Stimulated activated CD8-positive, alpha-beta memory T cell treated with anti-CD3 and anti-CD28 coated beads, Interleukin-4, amount 100 ng/mL, for 4 hours (primary cell): ENCODE data around the gene CFAP73.
A peak's percentile ranks its signal among the peaks of the same experiment; 100 is the strongest.

Experiments
- DNase-seq, 2 donors: peaks; one replicate each; pipeline ENCODE4 v3.0.0-alpha.2; 2020; ENCODE audit warnings: low read depth in 2 of 2, low spot score in 1 of 2

Gene CFAP73

DNA sequence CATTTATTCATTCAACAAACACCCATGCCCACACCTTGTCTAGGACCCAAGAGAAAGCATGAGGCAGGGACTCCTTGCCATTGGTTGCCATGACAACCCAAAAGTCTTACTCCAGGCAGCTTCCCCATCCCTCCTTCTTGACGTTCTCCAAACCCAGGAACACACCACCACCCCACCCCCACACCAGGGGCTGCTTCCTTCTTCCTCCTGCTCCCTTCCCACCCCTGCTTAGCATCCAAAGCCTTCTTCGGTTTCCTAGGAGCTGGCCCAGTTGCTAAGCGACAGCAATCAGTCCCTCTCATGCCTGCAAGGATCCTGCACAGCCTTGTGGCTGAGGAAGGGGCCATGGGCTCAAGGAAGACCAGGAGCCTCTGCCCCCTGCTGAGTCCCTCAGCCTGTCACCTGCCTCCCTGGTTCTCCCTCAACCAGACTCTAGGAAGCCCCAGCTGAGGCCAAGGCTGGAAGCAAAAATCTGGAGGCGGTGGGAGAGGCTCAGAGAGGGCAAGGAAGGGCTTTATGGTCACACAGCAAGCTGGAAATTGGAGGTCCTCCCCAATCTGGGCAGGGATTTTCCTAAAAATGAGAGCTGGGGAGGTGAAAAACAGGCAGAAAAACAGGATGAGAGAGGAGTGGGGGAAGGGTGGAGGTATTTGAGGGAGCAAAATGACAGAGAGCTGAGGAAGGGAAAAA, 29.4 kb upstream of the CFAP73 start:
- DNase-seq, result no peak

DNA sequence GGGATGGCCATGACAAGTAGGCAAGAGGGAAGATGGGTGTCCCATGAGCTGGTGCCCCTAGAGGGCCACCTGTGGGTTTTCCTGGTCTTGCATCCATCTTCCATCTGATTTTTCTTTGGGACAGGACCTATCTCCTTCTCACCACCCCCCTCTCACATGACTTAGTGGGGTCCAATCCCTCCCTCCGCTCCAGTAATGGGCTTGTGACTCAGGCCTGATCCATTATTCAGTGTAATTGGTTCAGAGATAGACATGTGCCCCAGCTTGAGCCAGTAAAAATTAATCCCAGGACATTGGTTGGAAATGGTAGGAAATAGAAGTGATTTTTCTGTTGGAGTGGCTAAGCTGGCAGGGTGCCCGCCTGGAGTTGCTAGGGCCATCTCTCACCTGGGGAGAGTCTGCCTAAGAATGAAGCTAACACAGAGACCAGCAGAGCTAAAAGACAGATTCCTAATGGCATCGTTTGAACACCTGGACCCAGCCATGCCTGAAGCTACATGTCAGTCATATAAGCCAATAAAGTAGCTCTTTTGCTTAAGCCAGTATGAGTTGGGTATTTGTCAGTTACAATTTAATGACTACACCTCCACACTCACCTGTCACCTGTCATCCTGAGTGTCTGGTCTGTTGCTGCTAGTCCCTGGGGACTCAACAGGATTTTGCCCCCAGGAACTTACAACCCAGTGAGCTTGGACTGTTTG, 28.7 kb upstream of the CFAP73 start:
- no peak for DNase-seq

DNA sequence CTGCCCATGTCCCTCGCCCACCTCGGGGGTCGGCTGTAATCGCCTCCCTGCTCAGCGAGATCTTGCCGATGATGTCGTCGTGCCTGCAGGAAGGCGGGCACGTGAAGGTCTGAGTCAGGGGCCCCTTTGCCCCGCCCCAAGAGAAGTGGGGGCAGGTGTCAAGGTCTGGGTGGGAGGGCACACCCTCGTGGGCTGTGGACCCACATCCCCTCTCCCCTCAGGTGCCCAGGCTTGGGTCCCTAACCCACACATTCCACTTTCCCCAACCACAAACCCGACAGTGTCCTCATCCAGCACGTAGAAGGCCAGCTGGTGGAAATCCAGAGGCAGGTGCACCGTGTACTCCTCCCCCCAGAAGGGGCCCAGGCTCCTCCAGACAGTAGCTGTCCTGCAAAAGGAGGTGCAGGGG, 21.7 kb upstream of the CFAP73 start:
- DNase-seq, result no peak

DNA sequence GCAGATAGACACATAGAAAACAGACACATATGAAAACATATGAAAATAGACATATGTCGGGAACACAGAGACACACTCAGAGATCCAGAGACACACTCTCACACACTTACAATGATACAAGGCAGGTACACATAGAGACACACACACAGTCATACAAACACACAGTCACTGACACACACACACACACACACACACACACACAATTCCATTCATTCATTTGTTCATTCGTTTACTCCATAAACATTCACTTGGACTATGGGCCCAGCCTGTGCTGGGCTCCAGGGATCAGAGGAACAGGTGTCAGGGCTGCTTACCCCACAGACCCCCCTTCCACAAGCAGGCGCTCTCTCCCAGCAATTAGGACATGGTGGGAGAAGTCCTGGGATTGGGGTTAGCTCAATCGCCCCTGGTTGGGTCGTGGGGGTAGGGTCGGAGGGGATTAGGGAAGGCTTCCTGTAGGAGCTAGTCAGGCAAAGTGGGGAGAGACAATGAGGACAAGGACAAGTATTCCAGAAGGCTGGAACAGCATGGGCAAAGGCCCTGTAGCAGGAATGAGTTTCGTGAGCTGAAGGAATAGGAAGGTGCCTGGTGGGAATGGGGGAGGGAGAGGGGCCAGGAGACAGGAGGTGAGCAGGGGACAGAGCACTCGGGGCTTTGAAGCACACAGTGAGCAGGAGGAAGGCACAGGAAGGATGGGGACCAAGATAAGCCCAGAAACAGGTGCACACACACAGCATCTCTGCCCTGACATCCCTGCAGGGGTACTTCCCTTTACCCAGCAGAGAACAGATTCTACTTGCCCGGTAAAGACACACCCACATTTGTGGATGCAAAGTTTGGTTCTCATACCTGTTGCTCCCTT, 20.5 kb upstream of the CFAP73 start:
- no peak for DNase-seq

DNA sequence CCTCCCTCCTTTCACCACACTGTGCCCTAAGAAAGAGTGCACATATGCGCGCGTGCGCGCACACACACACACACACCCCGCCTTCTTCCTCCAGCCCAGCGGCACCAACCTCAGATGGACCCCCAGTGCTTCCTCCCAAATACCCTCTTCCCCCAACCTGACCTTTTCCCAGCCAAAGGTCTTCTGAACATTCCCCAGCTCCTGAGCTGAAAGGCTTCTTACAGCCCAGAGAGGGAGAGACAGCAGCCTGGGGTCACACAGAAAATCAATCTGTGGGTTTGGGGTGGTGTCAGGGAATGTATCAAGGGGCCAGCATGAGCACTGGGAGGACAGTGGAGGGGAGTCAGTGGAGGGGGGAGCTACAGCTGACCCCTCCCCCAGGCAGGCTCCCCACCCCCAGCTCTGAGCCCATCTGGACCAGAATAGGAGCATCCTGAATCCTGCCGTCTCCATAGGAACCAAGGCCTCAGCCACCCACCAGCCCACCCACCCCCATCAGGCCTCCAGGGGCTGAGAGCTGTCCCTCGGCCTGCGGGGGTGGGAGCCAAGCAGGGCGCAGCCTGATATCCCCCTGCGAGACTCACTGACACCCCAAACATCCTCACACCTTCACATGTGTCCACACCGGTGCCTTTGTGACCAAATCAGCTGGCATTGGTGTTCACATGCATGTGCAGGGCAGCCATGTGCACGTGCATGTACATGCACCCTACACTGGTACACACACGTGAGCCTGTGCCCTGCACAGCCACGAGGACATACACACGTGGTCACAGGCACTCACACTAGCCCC, 19.7 kb upstream of the CFAP73 start:
- no peak for DNase-seq

DNA sequence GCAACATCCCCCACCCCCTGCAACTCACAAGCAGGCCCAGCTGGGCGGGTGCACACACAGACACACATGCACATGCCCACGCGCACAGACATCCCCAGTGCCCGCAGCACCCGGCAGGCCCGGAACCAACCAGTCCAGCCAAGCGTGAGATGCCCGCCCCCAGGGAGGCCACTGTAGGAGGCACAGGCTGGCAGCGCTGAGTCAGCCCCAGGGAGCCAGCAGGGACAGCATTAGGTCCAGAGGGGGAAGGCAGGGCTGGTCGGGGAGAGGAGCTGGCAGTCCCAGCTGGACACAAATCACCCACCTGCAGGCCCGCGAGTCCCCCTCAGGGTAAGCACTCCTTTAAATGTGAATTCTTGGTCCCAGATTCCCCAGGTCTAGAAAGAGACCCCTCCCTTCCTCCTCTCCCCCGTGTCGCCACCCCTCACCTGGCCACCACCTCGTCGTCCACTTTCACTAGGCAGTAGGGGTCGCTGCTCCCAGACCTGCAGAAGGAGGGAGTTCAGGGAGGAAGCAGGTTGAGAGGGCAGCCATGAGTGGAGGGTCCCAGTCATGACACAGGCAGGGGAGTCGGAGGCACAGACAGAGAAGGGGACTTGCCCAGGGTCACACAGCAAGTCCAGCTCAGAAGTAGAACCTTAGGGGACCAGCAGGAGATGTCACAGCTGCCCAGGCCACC, 18.9 kb upstream of the CFAP73 start:
- no peak for DNase-seq

DNA sequence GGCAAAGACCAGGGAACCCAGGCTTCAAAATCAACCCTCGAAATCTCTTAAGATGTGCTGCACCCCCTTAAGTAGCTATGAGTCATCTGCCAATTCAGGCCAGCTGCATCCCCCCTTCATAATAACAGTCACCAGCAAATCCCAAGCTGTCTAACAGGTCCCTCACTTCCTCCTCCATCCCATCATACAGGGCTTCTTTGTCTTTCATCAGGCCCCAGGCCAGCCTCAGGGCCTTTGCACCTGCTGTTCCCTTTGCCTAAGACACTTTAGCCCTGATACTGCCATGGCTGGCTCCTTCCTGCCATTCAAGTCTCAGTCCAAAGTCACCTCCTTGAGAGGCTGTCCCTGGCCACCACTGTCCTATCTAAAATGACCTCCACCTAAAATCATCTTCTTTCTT, 18.0 kb upstream of the CFAP73 start:
- DNase-seq, result no peak

DNA sequence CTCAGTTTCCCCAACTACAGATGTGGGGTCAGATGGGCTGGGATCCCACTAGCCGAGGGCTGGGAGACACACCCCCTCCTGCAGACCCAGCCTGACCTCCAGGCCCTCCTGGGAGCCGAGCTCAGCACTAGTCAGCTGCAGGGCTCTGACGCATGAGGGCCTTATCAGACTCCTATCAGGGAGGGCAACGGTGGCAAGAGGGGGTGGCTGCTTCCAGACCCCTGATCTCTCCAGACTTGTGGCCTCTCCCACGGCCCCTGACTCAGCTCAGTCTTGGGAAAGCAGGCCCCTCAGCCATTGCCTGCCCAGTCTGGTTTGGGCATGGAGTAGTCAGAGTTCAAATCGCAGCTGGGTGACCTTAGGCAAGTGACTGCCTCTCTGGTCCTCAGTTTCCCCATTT, 16.5 kb upstream of the CFAP73 start:
- DNase-seq, result no peak

DNA sequence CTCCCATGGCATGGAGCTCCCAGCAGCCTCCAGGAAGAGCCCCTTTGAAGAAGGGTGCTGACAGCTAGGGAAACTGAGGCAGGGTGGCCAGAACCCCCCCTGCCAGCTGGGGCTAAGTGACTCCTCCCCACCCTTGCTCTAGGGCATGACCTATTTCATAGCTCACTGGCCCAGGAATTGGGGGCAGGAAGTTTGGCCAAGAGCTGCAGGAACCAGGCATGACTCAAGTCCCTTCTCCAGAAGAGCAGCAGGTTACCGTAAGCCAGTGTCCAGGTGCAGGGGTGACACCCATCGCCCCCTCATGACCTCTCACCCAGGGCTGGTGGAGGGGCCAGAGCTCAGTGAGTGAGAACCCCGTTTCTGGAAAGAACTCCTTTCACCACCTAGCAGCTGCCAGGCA, 15.9 kb upstream of the CFAP73 start:
- no peak for DNase-seq

DNA sequence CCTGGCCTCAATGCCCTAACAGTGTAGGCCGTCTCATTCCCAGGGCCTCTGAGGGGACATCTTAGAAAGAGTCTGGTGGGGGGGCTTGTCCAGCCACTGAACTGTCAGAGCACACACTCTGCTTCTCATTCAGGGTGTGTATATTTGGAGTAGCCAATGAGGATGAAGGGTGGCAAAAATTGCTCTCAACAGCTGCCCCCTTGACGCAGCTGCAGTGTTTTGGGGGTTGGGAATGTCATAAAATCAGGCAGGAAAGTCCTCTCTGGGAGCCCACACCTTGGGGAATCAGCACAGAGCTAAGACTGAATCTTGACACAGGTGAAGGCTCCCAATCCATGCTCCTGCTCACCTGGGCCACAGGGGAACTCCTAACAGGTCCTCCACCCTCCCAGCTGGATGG, 15.5 kb upstream of the CFAP73 start:
- DNase-seq, result no peak

DNA sequence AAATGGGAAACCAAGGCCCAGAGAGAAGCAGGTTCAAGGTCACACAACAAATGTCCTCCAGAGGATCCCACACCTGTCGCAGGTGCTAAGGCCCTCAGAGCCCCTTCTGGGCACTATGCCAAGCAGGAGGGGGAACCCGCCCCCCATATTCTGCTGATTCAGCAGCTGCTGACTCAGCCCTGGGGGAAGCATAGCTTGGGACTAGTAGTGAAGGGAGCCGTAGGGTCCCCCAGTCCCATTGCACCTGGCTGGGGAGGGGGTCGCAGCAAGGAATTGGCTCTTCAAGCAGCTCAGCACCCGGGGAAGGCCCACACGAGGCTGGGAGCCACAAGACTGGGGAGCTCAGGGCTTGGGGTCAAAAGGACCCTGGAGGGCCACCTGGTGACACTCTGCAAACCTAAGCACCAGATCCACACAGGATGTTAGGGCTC, 15.0 kb upstream of the CFAP73 start:
- DNase-seq, result no peak

DNA sequence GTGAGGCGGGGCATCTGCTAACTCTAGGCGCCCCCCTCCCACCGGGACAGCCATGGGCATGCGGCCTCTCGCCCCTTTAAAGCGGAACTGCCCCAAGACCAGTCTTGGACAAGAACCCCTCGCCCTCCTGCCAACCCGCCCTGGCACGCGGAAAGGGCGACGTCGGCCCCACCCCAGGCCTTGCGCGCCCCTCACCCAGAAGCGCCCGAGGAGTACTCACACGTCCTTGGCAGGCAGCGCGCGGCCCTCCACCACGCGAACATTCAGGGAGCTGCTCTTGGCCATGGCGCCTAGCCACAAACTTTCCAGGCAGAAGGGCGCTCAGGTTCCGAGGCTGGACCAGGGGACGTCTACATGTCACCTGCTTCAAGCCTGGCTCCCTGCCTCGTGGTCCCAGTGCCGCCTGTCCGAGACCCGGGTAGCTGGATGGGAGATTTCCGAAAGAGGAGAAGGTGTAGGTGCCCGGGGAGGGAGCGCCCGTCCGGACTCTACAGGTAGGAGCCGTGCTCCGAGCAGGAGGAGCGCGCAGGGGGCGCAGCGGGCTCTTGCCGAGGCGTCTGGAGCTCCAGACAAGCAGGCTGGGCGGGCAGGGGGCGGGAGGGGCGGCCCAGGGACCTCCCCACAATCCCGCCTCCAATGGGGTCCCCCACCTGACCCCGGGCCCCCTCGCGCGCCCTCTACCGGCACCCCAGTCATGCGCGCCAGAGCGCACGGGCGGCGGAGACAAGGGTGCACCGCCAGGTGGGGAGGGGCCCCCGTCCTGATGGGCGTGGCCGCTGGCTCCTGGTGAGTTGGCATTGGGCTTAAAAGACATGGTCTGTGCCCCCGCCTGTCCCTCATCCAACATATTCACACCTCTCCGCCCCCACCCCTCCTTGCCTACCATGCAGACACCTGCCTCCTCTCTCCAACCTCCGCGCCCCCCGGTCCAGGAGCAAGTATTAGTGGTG, 14.1 kb upstream of the CFAP73 start, which contains the start of gene RASAL1:
Gene RASAL1, minus strand, starts transcription at position 584 of the 950 bp plus-strand sequence. Its CDS starts 299 bp downstream, at position 285.
- peak; percentile 33 to 36 for DNase-seq

DNA sequence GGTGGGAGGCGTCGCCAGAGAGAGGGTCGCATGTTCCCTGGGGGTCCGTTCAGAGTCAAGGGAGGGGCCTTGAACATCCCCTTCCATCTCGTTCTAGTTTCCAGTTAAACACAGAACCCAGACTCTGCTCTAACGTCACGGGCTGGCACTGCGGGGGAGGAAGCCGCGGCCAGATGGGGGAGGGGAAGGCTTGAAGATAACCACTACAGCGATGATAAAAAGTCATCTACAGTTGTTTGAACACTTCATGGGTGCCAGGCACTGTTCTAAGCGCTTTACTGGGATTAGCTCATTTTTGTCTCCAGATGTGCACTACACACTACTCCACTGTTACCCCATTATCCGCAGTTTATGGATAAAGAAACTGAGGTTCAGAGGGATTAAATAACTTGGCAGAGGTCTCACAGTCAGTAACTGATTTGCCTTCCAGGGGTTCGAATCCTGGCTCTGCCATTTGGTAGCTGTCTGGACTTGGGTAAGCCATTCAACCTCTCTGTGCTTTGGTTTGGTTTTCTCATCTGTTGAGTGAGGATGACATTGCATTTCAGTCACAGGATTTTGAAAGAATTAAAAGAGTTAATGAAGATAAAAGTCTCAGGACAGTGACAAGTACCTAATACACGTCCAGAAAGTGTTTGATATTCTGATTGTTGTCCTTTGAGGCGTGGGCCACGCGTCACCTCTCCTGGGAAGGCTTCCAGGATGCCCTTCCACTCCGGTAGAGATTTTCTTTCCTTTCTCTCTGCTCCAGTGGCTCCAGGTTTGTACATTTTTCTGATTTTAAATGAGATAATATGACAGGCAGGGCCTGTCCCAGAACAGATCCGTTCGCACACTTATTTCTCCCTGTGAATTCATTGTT, 13.2 kb upstream of the CFAP73 start:
- DNase-seq, result peak in 1 of 2 donors; percentile 33

DNA sequence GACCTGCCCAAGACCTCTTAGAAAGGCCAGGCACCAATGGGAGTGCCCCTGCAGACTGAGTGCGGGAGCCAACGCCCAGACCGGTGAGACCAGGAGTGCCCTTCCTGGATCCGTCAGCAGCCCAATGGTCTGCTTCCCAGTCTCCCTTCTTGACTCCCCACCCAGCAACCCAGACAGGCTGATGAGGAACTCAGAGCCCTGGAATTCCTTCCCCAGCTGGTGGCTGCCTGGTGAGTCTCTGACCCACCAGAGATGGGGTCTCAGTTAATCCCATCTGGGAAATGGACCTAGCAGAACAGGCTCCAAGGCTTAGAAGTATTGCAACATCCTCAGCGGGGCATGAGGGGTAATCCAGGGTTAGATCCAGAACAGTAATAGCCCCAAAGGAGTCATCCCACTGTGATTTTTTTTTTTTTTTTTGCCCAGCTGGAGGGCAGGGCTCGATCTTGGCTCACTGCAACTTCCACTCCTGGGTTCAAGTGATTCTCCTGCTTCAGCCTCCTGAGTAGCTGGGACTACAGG, 12.5 kb upstream of the CFAP73 start:
- no peak for DNase-seq

DNA sequence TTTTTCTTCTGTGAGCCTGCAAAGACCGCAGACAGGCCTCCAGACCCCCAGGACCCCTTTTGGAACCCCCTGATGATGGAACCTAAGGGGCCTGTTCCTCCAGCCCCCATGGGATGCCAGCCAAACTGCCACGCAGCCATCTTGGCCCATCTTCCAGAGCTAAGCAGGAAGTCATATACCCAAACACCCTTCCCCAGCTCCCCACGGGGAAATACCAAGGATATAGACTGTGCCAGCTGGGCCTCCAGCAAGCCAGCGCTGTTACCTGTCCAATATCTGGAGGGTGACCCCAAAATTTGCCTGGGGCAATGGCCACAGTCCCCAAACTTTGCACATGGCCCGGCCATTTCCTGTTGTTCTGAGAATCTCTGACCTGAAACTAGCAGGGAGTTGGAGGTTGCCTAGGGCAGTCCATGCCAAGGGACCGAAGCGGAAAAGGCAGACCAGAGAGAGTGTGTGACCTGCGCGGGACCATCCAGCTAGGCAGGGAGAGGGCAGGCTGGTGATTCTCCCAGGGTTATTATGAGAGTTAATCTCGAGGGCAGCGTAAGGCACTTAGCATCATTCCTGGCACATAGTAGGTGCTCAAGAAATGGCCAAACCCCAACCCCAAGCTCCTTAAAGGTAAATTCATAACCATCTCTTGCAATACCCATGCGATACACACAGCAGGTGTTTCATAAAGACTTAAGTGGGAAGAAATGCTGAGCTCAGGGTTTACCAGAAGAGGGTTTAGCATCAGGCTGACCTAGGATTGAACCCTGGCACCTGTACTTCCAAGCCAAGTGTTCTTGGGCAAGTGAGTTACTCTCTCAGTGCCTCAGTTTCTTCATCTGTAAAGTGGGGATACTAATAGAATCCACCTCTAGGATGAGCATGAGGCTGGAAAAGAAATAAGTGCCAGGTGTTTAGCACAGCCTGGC, 11.4 kb upstream of the CFAP73 start:
- no peak for DNase-seq

DNA sequence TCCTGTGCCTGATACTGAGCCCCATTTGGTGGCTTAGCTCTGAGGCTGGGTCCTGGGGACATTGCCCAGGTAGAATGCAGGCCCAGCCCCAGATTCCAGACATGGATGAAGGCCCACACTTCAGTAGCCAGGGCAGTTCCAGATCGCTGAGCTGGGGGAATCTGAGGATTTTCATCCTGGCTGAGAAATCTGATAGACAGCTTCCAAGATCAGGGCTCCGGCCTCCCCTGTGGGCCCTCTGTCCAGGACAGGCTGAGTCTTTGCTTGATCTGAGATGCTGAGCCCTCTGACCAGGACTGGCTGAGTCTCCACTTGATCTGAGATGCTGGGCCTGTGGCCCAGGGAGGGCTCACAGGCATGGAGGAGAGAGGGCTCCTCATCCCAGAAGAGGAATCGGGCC, 10.7 kb upstream of the CFAP73 start:
- no peak for DNase-seq

DNA sequence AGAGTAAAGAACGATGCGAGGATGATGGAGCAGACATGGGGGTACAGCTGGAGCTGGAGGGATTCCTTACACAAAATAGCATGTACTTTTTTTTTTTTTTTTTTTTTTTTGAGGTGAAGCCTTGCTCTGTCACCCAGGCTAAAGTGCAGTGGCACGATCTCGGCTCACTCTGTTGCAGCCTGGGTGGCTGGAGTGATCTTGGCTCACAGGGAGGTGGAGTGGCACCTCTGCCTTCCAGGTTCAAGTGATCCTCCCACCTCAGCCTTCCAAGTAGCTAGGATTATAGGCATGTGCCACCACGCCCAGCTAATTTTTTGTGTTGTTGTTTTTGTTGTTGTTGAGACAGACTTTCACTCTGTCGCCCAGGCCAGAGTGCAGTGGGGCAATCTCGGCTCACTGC, 8.8 kb upstream of the CFAP73 start:
- no peak for DNase-seq
